SK-N-SH treated with all-trans-retinoic acid at 6 μM for 48 hours (cell line): ENCODE results near the gene ST3GAL3.

ENCODE experiments used
- ATAC-seq: fragments of 200-7000 bp; cut with Tn5 transposase; 3 replicates; pipeline ENCODE4 v1.9.1; 2020; ENCODE audit warnings: mild to moderate bottlenecking, moderate library complexity
- ARNTL ChIP-seq: fragments of 450-650 bp; formaldehyde crosslinking; IDR thresholded peaks from 2 replicates; pipeline ENCODE4 v1.5.0; 2020; ENCODE audit warnings: low read depth, mild to moderate bottlenecking, moderate library complexity, borderline replicate concordance
- BACH2 ChIP-seq: fragments of 250-450 bp; sonication (Bioruptor Pico); IDR thresholded peaks from 2 replicates; pipeline ENCODE4 v1.9.0; 2021; ENCODE audit warnings: mild to moderate bottlenecking, borderline replicate concordance
- CSDC2 ChIP-seq: fragments of 250-450 bp; sonication (Bioruptor Pico); IDR thresholded peaks from 2 replicates; pipeline ENCODE4 v1.5.0; 2020; ENCODE audit warnings: mild to moderate bottlenecking, moderate library complexity
- ESRRG ChIP-seq: fragments of 250-450 bp; sonication (Bioruptor Pico); IDR thresholded peaks from 2 replicates; pipeline ENCODE4 v1.6.1; 2021; ENCODE audit warnings: mild to moderate bottlenecking
- GLIS3 ChIP-seq: fragments of 250-450 bp; sonication (Bioruptor Pico); IDR thresholded peaks from 2 replicates; pipeline ENCODE4 v1.5.0; 2020; ENCODE audit warnings: mild to moderate bottlenecking, moderate library complexity
- ISL1 ChIP-seq: fragments of 250-450 bp; sonication (Bioruptor Pico); IDR thresholded peaks from 2 replicates; pipeline ENCODE4 v2.1.2; 2022; ENCODE audit warnings: mild to moderate bottlenecking, moderate library complexity
- OSR1 ChIP-seq: fragments of 250-450 bp; sonication (Bioruptor Pico); IDR thresholded peaks from 2 replicates; pipeline ENCODE4 v1.8.0; 2022; ENCODE audit warnings: moderate library complexity, mild to moderate bottlenecking, inconsistent platforms
- PPARA ChIP-seq: fragments of 250-450 bp; sonication (Bioruptor Pico); IDR thresholded peaks from 2 replicates; pipeline ENCODE4 v1.5.0; 2020; ENCODE audit warnings: mild to moderate bottlenecking, borderline replicate concordance
- RARB ChIP-seq: fragments of 250-450 bp; sonication (Bioruptor Pico); IDR thresholded peaks from 2 replicates; pipeline ENCODE4 v1.8.0; 2021; ENCODE audit warnings: mild to moderate bottlenecking, moderate library complexity
- SNAI2 ChIP-seq: fragments of 250-450 bp; sonication (Bioruptor Pico); IDR thresholded peaks from 2 replicates; pipeline ENCODE4 v1.5.0; 2020; ENCODE audit warnings: mild to moderate bottlenecking, moderate library complexity
- TCF4 ChIP-seq: fragments of 250-450 bp; sonication (Bioruptor Pico); IDR thresholded peaks from 2 replicates; pipeline ENCODE4 v1.8.0; 2021; ENCODE audit warnings: mild to moderate bottlenecking, moderate library complexity, borderline replicate concordance
- ZFP3 ChIP-seq: fragments of 250-450 bp; sonication (Bioruptor Pico); IDR thresholded peaks from 2 replicates; pipeline ENCODE4 v1.5.0; 2020; ENCODE audit warnings: mild to moderate bottlenecking, moderate library complexity
- ZFP30 ChIP-seq: fragments of 450-650 bp; formaldehyde crosslinking; IDR thresholded peaks from 2 replicates; pipeline ENCODE4 v1.5.0; 2022; ENCODE audit warnings: mild to moderate bottlenecking, moderate library complexity
- ZNF565 ChIP-seq: fragments of 450-650 bp; formaldehyde crosslinking; conservative IDR thresholded peaks from 2 replicates; pipeline ENCODE4 v1.5.0; 2020; ENCODE audit warnings: low read depth, mild to moderate bottlenecking, moderate library complexity
- ZNF70 ChIP-seq: fragments of 450-650 bp; formaldehyde crosslinking; IDR thresholded peaks from 2 replicates; pipeline ENCODE4 v1.5.0; 2020; ENCODE audit warnings: mild to moderate bottlenecking, moderate library complexity
- ZNF8 ChIP-seq: fragments of 450-650 bp; formaldehyde crosslinking; IDR thresholded peaks from 2 replicates; pipeline ENCODE4 v1.5.0; 2020; ENCODE audit warnings: mild to moderate bottlenecking, moderate library complexity
- TF ChIP-seq, protein P1 (sequence below): fragments of 250-450 bp; sonication (Bioruptor Pico); IDR thresholded peaks from 2 replicates; pipeline ENCODE4 v1.5.1; 2020; ENCODE audit warnings: low read depth, mild to moderate bottlenecking, moderate library complexity
- TF ChIP-seq, protein P2 (sequence below): fragments of 250-450 bp; sonication (Bioruptor Pico); IDR thresholded peaks from 2 replicates; pipeline ENCODE4 v1.8.0; 2021; ENCODE audit warnings: low read depth, mild to moderate bottlenecking, moderate library complexity, borderline replicate concordance
- TF ChIP-seq, protein P3 (sequence below): fragments of 250-450 bp; sonication (Bioruptor Pico); IDR thresholded peaks from 2 replicates; pipeline ENCODE4 v1.5.1; 2021; ENCODE audit warnings: mild to moderate bottlenecking, moderate library complexity
- TF ChIP-seq, protein P4 (sequence below): fragments of 250-450 bp; sonication (Bioruptor Pico); IDR thresholded peaks from 2 replicates; pipeline ENCODE4 v1.5.0; 2020; ENCODE audit warnings: mild to moderate bottlenecking, moderate library complexity

ST3GAL3 gene

DNA sequence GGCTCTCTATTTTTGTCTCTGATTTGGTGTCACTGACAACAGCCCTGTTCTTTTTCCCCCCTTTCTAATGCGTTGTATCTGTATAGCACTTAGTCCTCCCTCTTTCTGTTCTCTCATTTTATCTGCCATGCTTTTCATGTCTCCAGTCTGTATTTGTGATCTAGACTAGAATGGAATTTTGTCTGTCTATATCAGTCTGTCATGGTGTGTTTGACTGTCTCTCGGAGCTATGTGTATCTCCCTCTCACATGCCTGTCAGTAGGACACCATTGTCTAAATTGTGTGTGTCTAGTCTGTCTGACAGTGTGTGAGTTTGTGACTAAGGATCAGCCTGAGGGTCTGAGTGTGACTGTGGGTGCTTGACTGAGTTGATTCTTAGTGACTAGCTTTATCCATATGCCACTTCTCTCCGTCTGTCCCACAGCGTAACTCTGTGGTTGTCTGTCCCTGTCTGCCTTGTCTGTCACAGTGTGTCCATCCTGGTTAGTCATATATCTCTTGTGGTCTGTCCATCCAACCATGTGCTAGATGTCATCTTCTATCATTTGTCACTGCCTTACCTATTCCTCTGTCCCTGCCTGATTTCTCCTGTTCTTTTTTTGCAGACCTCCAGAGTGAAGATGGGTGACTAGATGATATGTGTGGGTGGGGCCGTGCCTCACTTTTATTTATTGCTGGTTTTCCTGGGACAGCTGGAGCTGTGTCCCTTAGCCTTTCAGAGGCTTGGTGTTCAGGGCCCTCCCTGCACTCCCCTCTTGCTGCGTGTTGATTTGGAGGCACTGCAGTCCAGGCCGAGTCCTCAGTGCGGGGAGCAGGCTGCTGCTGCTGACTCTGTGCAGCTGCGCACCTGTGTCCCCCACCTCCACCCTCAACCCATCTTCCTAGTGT lies 270.3 kb downstream of the ST3GAL3 start:
- no peak for TF ChIP-seq ZFP30
- no peak for TF ChIP-seq SNAI2 (CRISPR knock-in tag)
- TF ChIP-seq CSDC2 = no peak
- no peak for TF ChIP-seq GLIS3 (CRISPR knock-in tag)
- TF ChIP-seq BACH2 (CRISPR knock-in tag) = no peak
- no peak for TF ChIP-seq ZFP3
- TF ChIP-seq, protein P1, sequence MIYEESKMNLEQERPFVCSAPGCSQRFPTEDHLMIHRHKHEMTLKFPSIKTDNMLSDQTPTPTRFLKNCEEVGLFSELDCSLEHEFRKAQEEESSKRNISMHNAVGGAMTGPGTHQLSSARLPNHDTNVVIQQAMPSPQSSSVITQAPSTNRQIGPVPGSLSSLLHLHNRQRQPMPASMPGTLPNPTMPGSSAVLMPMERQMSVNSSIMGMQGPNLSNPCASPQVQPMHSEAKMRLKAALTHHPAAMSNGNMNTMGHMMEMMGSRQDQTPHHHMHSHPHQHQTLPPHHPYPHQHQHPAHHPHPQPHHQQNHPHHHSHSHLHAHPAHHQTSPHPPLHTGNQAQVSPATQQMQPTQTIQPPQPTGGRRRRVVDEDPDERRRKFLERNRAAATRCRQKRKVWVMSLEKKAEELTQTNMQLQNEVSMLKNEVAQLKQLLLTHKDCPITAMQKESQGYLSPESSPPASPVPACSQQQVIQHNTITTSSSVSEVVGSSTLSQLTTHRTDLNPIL (CRISPR knock-in tag) = no peak
- no peak for TF ChIP-seq ARNTL (CRISPR knock-in tag)

DNA sequence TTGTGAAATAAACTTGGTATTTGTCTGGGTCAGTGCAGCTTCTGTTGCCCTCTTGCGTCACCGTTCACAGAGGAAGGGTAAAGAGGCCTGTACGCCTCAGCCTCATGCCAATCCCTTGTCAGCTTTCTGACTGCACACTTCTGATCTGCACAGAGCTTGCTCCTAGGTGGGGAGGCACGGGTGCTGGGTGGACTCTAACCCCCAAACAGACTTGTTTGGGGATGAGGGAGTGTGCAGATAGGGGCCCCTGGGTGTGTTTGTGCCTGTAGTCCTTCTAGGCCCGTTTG lies 270.9 kb downstream of the ST3GAL3 start:
- ATAC-seq = no peak
- TF ChIP-seq OSR1 = no peak
- no peak for TF ChIP-seq RARB (CRISPR knock-in tag)
- TF ChIP-seq ZNF565 (CRISPR knock-in tag) = no peak
- TF ChIP-seq, protein P2, sequence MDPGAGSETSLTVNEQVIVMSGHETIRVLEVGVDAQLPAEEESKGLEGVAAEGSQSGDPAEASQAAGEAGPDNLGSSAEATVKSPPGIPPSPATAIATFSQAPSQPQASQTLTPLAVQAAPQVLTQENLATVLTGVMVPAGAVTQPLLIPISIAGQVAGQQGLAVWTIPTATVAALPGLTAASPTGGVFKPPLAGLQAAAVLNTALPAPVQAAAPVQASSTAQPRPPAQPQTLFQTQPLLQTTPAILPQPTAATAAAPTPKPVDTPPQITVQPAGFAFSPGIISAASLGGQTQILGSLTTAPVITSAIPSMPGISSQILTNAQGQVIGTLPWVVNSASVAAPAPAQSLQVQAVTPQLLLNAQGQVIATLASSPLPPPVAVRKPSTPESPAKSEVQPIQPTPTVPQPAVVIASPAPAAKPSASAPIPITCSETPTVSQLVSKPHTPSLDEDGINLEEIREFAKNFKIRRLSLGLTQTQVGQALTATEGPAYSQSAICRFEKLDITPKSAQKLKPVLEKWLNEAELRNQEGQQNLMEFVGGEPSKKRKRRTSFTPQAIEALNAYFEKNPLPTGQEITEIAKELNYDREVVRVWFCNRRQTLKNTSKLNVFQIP (CRISPR knock-in tag) = no peak
- TF ChIP-seq ARNTL (CRISPR knock-in tag) = no peak
- TF ChIP-seq ISL1 = no peak
- TF ChIP-seq GLIS3 (CRISPR knock-in tag) = no peak
- TF ChIP-seq, protein P3, sequence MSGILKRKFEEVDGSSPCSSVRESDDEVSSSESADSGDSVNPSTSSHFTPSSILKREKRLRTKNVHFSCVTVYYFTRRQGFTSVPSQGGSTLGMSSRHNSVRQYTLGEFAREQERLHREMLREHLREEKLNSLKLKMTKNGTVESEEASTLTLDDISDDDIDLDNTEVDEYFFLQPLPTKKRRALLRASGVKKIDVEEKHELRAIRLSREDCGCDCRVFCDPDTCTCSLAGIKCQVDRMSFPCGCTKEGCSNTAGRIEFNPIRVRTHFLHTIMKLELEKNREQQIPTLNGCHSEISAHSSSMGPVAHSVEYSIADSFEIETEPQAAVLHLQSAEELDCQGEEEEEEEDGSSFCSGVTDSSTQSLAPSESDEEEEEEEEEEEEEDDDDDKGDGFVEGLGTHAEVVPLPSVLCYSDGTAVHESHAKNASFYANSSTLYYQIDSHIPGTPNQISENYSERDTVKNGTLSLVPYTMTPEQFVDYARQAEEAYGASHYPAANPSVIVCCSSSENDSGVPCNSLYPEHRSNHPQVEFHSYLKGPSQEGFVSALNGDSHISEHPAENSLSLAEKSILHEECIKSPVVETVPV (CRISPR knock-in tag) = no peak
- TF ChIP-seq ZNF70 (CRISPR knock-in tag) = no peak
- TF ChIP-seq SNAI2 (CRISPR knock-in tag) = no peak
- no peak for TF ChIP-seq BACH2 (CRISPR knock-in tag)
- no peak for TF ChIP-seq ESRRG (CRISPR knock-in tag)
- no peak for TF ChIP-seq TCF4 (CRISPR knock-in tag)
- TF ChIP-seq CSDC2 = no peak
- TF ChIP-seq, protein P4, sequence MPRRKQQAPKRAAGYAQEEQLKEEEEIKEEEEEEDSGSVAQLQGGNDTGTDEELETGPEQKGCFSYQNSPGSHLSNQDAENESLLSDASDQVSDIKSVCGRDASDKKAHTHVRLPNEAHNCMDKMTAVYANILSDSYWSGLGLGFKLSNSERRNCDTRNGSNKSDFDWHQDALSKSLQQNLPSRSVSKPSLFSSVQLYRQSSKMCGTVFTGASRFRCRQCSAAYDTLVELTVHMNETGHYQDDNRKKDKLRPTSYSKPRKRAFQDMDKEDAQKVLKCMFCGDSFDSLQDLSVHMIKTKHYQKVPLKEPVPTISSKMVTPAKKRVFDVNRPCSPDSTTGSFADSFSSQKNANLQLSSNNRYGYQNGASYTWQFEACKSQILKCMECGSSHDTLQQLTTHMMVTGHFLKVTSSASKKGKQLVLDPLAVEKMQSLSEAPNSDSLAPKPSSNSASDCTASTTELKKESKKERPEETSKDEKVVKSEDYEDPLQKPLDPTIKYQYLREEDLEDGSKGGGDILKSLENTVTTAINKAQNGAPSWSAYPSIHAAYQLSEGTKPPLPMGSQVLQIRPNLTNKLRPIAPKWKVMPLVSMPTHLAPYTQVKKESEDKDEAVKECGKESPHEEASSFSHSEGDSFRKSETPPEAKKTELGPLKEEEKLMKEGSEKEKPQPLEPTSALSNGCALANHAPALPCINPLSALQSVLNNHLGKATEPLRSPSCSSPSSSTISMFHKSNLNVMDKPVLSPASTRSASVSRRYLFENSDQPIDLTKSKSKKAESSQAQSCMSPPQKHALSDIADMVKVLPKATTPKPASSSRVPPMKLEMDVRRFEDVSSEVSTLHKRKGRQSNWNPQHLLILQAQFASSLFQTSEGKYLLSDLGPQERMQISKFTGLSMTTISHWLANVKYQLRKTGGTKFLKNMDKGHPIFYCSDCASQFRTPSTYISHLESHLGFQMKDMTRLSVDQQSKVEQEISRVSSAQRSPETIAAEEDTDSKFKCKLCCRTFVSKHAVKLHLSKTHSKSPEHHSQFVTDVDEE (CRISPR knock-in tag) = no peak
- TF ChIP-seq, protein P1 (CRISPR knock-in tag) = no peak
- TF ChIP-seq PPARA (CRISPR knock-in tag) = no peak
- TF ChIP-seq ZFP3 = no peak

More for the DNA sequence above, 270.3 kb downstream of the ST3GAL3 start:
- ATAC-seq = no peak

DNA sequence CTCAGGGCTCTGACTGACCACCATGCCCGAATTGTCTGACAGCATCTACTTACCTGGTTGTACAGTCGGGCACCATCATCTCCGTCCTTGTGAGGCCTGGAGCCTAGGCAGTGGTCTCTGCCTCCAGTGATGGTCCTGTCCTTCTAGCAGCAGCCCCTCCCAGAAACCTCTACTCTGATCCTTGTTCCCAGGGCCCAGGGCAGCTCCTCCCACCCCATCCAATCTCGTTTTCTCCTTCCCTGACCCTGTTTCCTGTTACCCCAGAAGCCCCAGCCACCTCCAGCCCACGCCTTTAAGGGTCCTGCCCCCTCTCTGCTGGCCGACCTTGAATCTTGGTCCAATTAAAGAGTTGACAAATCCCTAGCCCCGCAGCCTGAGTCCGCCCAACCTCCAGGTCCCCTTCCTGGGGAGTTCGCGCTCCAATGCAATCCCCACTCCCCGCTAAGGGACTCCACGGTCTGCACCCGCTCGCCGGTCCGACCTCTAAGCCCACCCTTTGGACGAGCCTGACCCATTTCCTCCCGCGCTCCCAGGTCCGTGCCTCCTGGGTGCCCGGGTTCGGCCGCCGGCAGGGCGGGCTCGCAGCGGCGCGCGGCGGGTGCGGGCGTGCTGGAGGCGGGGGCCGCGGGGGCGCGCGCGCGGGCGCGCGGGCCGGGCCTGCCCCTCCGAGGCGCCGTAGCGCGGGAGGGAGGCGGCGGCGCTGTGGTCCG lies 271.4 kb downstream of the ST3GAL3 start, which contains the start of gene B4GALT2:
Gene B4GALT2 (plus strand): TSS at position 660 of the 710 bp plus-strand sequence. CDS start 1,951 bp downstream, outside the sequence.
- no peak for ATAC-seq
- TF ChIP-seq ISL1 (no peak), CSDC2 (no peak), ZNF70 (CRISPR knock-in tag) (no peak), ZFP30 (no peak), OSR1 (no peak), PPARA (CRISPR knock-in tag) (no peak), RARB (CRISPR knock-in tag) (no peak), ZFP3 (no peak), GLIS3 (CRISPR knock-in tag) (no peak), ZNF8 (no peak)
- TF ChIP-seq, protein P4 (CRISPR knock-in tag) = no peak
- TF ChIP-seq, protein P1 (CRISPR knock-in tag) = no peak
